HG03175 (cell line): ENCODE results near the gene PGBD4.
"Not testable (repeated sequence)": the region's sequence is repeated elsewhere in the genome, so short reads cannot be mapped to it uniquely, and the experiment has no call there.

Source experiments
- ATAC-seq: cut with Tn5 transposase; IDR thresholded peaks from one replicate; pipeline ENCODE4 v1.9.1; 2021; ENCODE audit warnings: mild to moderate bottlenecking, moderate library complexity; ENCODE audit not compliant: unreplicated experiment

The PGBD4 gene

DNA sequence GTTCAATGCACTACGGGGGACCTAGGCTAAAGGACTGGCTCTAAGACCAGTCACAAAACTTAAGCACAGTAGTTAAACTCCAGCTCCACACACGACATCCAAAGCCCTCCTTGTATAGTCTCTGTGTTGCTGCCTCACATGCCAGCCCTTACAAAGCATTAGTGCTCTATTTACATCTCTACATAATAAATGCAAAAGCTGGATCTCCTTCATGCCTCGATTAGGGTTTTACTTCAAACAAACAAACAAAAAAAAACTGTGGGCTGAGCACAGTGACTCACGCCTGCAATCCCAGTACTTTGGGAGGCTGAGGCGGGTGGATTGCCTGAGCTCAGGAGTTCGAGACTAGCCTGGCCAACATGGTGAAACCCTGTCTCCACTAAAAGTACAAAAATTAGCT is 9.6 kb downstream of the PGBD4 start:
- ATAC-seq: no peak

DNA sequence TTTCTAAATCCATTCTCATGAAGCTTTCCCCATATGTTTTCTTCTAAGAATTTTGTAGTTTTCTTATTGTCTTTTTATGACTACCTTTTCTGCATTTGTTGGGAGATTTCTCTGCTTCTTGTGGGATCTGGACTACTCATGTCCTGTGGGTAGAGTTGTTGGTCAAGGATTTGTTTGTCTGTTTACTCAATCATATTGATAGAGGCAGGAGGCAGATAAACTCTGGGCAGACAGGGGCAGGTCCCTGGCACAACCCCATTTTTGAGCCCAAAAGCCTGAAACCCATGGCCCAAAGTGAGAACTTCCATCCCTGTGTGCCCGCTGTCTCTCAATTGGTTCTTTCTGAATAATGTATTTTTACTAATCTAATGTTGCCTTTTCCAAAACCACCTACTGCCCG is 12.3 kb downstream of the PGBD4 start:
- no peak for ATAC-seq

DNA sequence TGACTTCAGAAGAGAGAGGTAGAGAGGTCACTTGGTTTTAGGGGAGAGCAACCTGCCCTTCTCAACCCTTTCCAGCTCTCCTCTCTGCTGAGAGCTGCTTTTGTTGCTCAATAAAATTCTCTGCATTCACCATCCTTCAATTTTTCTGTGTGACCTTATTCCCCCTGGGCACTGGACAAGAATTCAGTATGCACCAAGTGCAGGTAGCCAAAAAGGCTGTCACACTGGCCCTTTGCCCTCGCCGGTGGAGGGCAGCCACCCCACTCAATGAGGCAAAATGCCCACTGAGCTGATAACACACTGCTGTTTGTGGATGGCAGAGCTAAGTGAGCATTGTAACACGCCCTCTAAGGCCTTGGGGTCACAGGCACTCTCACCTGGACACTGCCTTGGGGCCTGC is 12.9 kb downstream of the PGBD4 start:
- no peak for ATAC-seq

DNA sequence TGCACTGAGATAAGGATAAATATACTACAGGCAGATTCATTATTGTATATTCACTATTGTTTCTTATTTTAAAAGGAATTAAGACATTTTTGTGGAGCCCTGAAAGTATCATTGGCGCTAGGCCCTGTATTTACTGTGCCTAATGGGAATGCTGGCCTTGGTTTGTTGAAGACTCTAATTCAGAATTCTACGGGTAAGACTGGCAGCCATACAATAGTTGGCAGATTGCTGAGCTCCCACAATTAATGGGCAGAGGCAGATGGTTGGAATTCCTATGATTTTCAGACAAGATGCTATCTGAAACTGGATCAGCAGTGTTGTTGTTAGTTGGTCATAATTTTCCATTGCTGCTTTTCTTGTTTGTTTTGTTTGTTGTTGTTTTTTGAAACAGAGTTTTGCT is 14.7 kb downstream of the PGBD4 start:
- no peak for ATAC-seq

DNA sequence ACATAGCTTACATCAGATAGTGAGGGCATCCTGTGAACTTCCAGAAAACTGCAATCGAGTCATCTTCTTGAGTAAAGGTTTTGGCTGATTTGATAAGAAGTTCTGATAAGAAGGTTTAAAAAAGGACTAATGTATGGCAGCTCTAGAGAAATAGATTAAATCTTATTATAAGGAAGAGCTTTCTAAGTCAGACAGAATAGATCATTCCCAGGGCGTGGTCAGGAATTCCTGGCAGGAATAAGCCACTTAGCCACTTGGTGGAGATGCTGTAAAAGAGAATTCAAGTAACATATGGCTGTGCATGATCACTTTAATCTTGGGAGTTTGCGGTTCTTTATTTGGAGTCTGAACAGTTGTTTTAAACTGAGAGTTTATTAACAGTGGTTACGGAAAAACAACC is 17.4 kb downstream of the PGBD4 start:
- no peak for ATAC-seq

DNA sequence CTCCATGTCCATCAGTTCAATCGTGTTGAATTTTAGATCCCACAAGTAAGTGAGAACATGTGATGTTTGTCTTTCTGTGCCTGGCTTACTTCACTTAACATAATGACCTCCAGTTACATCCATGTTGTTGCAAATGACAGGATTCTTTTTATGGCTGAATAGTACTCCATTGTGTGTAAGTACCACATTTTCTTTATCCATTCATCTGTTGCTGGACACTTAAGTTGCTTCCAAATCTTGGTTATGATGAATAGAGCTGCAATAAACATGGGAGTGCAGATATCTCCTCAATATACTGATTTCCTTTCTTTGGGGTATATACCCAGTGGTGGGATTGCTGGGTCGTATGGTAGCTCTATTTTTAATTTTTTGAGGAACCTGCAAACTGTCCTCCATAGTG is 18.5 kb downstream of the PGBD4 start:
- ATAC-seq: not testable (repeated sequence)

DNA sequence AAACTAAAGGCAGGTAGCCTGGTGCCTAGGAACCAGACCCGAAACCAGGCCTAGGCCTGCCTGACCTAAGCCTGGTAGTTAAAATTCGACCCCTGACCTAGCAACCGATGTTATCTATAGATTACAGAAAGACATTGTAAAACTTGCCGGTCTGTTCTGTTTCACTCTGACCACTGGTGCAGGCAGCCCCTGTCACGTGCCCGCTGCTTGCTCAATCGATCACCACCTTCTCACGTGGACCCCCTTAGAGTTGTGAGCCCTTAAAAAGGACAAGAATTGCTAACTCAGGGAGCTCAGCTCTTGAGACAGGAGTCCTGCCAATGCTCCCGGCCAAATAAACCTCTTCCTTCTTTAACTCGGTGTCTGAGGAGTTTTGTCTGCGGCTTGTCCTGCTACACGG is 19.9 kb downstream of the PGBD4 start:
- ATAC-seq: not testable (repeated sequence)

GRCh38 chr15:34122771-34123183 is 20.9 kb downstream of the PGBD4 start:
- no peak for ATAC-seq

DNA sequence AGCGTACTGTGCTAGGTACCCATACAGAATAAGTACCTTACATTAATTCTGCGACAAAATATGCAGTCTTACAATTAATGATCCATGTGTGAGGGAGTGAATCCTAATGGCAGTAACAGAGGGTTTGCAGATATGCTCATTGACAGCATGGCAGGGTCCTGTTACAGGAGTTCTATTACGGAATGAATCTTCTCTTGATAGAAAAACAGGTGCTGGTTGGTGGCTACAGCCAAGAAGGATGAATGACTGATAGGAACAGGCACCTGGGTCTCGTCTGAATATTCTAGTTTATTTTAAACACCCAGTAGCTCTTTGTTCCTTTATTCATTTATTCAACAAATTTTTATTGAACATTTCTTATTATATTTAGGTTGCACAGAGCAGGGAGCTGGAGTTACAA is 22.8 kb downstream of the PGBD4 start:
- ATAC-seq: no peak

DNA sequence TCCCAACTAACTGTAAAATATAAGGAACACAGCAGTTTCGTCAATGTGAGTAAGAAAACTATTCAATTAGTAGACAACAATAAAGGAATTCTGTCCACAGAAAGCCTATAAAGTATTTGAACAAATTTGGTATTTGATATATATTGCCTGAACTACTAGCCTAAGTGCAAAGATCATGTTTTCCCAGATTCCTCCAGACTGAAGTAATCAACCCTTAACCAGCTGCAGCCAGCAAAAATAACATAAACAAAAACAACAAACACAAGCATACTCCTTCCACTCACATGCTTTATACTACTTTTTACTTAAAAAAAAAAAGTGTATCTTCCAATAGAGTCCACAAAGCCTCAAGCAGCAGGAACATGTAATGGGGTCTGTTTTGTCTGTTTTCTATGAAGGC is 24.1 kb downstream of the PGBD4 start:
- no peak for ATAC-seq

DNA sequence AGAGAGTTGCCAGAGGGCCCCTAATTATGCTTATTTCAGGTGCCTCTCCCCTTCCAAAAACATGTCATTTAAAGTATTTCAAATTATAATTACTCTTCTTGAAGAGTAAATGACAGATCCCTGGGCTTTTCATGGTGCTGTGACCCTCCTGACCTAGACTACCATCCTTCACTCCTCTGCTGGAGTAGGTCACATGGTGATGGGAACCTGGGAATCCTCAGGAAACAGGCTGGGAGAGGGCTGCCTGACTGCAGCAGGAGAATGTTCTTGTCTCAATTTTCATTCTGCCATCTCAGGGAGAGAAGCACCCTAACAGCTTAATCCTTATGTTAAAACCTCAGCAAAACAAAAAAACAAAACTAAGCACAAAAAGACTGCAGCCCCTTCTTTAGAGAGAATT is 24.6 kb downstream of the PGBD4 start:
- ATAC-seq: no peak

- ATAC-seq: no peak
These were observed 27.0 kb downstream of the PGBD4 start for GRCh38 chr15:34128898-34129297.

- ATAC-seq: no peak
These were observed 31.0 kb downstream of the PGBD4 start for GRCh38 chr15:34132881-34133280.

GRCh38 chr15:34133511-34133910 is 31.6 kb downstream of the PGBD4 start:
- no peak for ATAC-seq

GRCh38 chr15:34147371-34148140 is 45.7 kb downstream of the PGBD4 start:
- ATAC-seq: no peak

GRCh38 chr15:34154725-34155204 is 52.9 kb downstream of the PGBD4 start:
- ATAC-seq: no peak

DNA sequence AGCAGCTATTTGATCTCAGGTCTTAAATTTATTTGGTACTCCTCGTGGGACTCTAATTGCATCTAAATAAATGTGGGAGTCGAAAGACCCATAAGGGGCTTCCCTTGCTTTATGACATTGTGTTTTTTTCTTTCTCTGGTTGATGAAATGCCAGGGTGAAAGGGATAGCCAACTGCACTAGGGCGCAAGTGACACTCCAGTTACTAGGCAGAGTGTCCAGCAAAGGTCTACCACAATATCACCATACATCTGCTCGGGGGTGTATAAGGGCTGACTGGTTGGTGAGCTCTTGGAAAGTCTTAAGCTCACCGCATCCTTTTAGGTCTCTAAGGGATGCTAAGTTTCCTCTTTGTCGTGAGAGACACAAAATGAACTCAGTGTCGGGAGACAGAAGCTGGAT is 54.0 kb downstream of the PGBD4 start:
- no peak for ATAC-seq
